ENCODE results near the gene DYDC1.
"Not testable (repeated sequence)": the region's sequence is repeated elsewhere in the genome, so short reads cannot be mapped to it uniquely, and the experiment has no call there.

DYDC1 gene

GRCh38 chr10:80333983-80334382 is 22.6 kb downstream of the DYDC1 start:
- DNase-seq (ENCODE audit: low read depth), result no peak

GRCh38 chr10:80324891-80325364 is 31.6 kb downstream of the DYDC1 start:
- DNase-seq (ENCODE audit: low read depth), result no peak

- DNase-seq (ENCODE audit: low read depth), result no peak
These were observed 32.5 kb downstream of the DYDC1 start for GRCh38 chr10:80324086-80324485.

GRCh38 chr10:80323311-80323710 is 33.2 kb downstream of the DYDC1 start:
- DNase-seq (ENCODE audit: low read depth), result no peak

GRCh38 chr10:80322711-80323110 is 33.8 kb downstream of the DYDC1 start:
- no peak for DNase-seq (ENCODE audit: low read depth)

- no peak for DNase-seq (ENCODE audit: low read depth)
These were observed 34.4 kb downstream of the DYDC1 start for GRCh38 chr10:80322158-80322557.

- DNase-seq (ENCODE audit: low read depth), result no peak
These were observed 35.4 kb downstream of the DYDC1 start for GRCh38 chr10:80321183-80321582.

GRCh38 chr10:80320377-80320776 is 36.2 kb downstream of the DYDC1 start:
- DNase-seq (ENCODE audit: low read depth), result no peak

- no peak for DNase-seq (ENCODE audit: low read depth)
These were observed 36.7 kb downstream of the DYDC1 start for GRCh38 chr10:80319725-80320290.

GRCh38 chr10:80319318-80319717 is 37.2 kb downstream of the DYDC1 start:
- DNase-seq (ENCODE audit: low read depth), result no peak

- no peak for DNase-seq (ENCODE audit: low read depth)
These were observed 37.8 kb downstream of the DYDC1 start for GRCh38 chr10:80318742-80319141.

GRCh38 chr10:80315391-80315790 is 41.2 kb downstream of the DYDC1 start:
- no peak for DNase-seq (ENCODE audit: low read depth)

- no peak for DNase-seq (ENCODE audit: low read depth)
These were observed 43.0 kb downstream of the DYDC1 start for GRCh38 chr10:80313523-80313922.

- not testable (repeated sequence) for DNase-seq (ENCODE audit: low read depth)
These were observed 50.6 kb downstream of the DYDC1 start for GRCh38 chr10:80305989-80306388.

GRCh38 chr10:80296942-80297341 is 59.6 kb downstream of the DYDC1 start:
- DNase-seq (ENCODE audit: low read depth), result no peak

- DNase-seq (ENCODE audit: low read depth), result no peak
These were observed 63.8 kb downstream of the DYDC1 start for GRCh38 chr10:80292607-80293239.

- no peak for DNase-seq (ENCODE audit: low read depth)
These were observed 65.9 kb downstream of the DYDC1 start for GRCh38 chr10:80290474-80291220.

- no peak for DNase-seq (ENCODE audit: low read depth)
These were observed 66.9 kb downstream of the DYDC1 start, which contains the start of gene MAT1A for GRCh38 chr10:80289451-80290287. Gene MAT1A, minus strand, starts transcription at chr10:80289658. Its CDS starts 235 bp downstream, at chr10:80289423.

GRCh38 chr10:80288849-80289248 is 67.7 kb downstream of the DYDC1 start:
- no peak for DNase-seq (ENCODE audit: low read depth)
